Breast epithelium (tissue), 3 donors: ENCODE results near the gene IQGAP2.

Experiments used
- POLR2AphosphoS5 ChIP-seq, 3 donors: sonication (generic); formaldehyde crosslinking; IDR thresholded peaks; one replicate each; pipeline ENCODE4 v1.6.1; 2017; ENCODE audit warnings: antibody characterized with exemption in 3 of 3
- TF ChIP-seq, protein P1 (sequence below), 3 donors: fragments of 450-650 bp; IDR thresholded peaks; one replicate each; pipeline ENCODE4 v1.5.1; 2016 to 2017; ENCODE audit warnings: antibody characterized with exemption in 3 of 3, mild to moderate bottlenecking in 3 of 3, moderate library complexity in 3 of 3

DNA sequence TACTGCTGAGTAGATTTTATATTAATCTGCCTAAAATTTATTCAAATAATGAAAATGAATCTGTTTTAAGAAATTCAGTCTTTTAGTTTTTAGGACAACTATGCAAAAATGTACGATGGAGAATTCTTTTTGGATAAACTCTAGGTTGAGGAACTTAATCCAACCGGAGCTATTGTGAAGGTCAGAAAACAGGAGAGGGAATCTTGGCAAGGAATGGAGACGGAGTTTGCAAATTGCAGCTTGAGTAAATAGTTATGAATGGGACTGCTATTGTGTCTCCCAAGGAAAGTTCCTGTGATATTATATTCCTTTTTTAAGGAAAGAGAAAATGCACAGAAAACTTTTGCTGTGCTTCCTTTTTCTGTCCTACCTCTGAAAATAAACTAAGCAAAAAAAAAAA is 67.9 kb downstream of the IQGAP2 start:
- TF ChIP-seq, protein P1, sequence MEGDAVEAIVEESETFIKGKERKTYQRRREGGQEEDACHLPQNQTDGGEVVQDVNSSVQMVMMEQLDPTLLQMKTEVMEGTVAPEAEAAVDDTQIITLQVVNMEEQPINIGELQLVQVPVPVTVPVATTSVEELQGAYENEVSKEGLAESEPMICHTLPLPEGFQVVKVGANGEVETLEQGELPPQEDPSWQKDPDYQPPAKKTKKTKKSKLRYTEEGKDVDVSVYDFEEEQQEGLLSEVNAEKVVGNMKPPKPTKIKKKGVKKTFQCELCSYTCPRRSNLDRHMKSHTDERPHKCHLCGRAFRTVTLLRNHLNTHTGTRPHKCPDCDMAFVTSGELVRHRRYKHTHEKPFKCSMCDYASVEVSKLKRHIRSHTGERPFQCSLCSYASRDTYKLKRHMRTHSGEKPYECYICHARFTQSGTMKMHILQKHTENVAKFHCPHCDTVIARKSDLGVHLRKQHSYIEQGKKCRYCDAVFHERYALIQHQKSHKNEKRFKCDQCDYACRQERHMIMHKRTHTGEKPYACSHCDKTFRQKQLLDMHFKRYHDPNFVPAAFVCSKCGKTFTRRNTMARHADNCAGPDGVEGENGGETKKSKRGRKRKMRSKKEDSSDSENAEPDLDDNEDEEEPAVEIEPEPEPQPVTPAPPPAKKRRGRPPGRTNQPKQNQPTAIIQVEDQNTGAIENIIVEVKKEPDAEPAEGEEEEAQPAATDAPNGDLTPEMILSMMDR (IDR thresholded peaks at IDR 0.05), result no peak
- no peak for TF ChIP-seq POLR2AphosphoS5 (IDR thresholded peaks at IDR 0.05)
